HG02943 (cell line): ENCODE results near the gene ADPRHL1.
"Not testable (repeated sequence)": the region's sequence is repeated elsewhere in the genome, so short reads cannot be mapped to it uniquely, and the experiment has no call there.

ENCODE experiments used
- ATAC-seq: cut with Tn5 transposase; IDR thresholded peaks from one replicate; pipeline ENCODE4 v1.9.1; 2021; ENCODE audit warnings: mild to moderate bottlenecking, low read depth, moderate library complexity; ENCODE audit not compliant: unreplicated experiment

The ADPRHL1 gene

GRCh38 chr13:113405481-113406300, 47.6 kb downstream of the ADPRHL1 start:
- ATAC-seq: no peak

DNA sequence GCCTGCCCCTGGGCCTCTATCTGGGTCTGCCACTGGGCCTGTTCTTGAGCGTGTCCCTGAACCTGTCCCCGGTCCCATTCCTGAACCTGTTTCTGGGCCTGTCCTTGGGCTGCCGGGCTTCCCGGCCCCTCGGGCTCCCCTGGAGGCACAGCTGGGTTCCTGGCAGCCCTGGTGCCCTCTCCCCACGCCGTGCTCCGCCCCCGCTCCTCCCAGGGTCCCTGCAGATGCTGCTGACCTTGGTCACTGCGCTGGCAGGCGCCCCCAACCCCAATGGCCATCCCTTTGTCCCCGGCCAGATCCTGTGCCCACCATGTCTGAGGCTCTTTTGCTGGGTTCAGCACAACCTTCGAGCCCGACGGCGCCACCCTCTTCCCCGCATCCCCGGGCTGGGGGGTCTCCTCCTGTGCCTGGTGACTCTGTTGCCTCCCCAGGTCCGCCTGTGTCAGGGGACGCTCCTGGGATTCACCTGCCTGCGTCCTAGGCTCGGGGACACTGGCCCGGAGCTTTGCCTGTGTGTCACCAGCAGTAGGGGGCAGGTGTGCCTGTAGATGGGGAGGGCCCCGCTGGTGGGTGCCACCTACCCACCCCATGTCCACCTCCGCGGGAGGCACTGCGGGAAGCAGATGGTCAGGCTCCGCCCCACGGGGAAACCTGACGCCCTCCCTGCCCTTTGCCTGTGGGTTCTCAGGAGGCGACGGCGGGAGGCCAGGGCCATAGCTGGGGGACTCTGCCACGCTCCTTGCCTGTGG, 48.4 kb downstream of the ADPRHL1 start:
- ATAC-seq: no peak

- no peak for ATAC-seq
Measured at GRCh38 chr13:113404366-113404722, 48.9 kb downstream of the ADPRHL1 start.

DNA sequence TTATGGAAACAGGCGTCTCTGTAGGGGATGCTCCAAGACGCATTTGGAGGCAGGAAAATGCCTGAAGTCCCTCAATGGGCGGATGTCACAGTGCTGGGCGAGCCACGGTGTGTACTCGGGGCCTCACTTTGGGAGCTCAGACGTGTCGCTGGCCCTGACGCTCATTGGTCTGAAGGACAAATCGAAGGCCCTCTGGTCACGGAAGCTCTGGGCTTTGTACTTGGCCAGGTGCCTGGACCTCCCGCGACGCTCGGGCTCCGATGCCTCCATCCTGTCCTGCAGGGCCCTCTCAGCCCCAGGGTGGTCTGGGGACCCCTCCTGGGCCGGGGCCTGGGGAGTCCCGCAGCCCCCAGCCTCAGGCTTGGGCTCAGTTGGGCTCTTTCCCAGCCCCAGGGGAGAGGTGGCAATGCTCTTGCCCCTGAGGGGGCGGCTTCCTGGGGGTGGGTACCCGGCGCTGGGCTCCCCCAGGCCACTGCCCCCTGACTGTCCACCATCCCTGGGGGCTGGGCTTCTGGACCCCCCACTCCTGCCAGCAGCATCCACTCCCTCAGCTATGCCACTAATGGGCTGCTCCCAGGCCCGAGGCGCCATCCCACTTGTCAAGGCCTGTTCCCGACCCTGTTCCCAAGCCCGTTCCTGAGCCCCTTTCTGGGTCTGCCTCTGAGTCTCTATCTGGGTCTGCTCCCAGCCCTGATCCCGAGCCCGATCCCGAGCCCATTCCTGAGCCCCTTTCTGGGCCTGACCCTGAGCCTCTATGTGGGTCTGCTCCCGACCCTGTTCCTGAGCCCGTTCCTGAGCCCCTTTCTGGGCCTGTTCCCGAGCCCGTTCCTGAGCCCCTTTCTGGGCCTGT, 49.8 kb downstream of the ADPRHL1 start:
- ATAC-seq: no peak

DNA sequence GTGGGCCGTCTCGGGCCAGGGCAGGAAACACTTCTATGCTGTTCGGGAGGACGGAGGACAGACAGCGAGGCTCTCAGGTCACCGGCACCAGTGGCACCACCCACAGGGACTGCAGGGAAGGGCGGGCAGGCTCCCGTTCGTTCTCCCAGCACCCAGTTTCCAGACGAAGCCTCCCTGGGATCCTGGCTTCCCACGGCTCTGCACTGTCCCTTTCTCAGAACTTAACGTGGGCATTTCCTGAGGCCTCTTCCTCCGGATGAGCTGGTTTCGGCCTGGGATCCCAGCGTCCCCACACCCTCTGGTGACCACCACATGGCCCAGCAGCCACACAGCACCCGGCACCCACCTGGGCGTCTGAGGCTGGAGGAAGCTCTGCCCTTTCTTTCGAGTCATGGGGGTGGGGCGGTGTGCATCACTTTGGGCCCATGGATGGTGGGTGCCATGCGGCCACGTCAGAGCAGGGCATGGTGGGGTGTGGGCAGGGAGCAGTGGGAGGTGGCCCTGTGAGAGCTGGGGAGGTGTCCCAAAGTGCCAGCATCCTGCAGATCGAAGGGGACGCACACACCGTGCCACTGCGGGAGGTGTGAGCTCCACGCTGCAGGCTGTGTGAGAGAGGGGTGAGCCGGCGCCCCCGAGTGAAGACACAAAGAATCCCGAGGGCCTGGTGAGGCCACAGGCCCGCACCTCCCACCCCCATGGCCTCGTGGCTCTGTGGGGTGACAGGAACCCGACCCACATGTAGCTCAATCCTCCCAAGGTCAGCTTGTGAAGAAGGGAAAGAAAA, 50.6 kb downstream of the ADPRHL1 start:
- no peak for ATAC-seq

DNA sequence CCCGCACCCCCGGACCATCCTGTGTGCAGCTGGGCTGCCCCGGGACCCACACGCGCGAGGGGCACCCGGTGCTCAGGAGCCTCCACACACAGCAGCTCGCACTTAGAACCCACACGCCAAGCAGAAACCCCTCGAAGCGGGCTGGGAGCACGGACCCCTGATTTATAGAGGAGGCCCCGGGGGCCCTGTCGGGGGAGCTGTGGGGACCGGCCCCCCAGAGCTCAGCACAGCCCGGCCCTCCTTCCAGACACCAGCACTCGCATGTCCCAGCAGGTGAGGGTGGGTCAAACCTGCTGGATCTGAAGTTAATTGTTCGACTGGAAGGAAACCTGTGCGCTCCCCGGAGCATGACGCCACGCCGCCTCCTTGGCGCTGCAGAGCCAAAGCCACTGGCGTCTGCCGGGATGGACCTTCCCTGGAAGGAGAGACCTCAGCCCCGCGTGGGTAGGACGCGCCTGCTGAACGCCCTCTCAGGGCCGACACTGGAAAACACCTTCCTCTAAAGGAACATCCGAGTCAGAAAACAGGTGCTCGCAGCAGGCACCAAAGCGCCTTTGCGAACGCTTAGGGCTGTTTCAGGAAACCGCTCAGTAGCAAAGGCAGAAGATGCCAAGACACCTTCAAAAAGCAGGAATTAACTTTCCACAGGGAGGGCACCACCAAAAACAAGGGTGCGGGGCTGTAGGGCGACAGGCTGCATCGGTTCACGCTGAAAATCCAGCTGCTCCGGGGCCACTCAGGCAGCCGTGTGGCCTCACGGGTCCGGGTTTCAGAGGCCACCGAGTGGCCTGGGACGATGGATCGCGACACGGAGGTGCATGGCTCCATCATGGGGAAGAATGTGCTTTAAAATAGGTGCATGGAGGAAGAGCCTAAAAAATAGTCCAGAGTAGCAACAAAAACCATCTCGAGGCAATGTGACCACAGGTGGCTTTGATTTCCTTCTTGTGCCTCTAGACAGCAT, 51.6 kb downstream of the ADPRHL1 start:
- no peak for ATAC-seq

DNA sequence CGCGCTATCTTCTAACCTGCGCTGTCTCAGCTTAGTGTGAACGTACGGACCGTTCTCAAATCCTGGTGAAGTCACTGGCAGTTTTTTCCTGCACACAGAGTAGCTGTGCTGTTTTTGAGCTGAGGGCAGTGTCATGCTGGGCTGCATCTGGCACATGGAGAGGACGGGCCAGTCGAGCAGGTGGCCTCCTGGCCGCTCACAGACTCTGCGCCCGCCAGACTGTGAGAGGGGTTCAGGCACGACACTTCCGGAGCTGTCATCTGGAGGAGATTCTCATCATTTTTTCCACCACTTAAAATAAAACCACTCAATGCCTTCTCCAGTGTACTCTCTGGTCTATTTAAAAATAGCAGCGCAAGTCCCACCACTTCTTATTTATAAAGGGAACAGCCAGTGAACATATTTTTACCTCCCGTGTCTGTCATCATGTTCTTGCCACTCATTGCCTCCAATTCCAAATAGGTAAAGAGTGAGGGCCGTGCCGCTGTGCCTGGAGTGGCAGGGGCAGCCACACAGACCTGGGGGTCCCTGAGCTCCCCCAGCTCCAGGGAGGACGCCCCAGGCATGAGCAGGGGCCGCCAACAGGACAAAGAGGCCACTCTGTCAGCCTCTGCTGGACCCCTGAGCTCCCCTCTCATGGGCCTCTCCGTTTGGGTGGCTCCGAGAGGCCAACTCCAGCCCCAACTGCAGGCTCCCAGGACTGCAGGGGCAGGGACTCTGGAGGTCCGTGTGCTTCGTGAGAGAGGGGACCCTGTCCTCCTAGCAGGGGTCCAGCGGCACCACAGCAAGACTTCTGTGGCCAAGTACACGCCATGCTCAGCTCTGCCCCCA, 52.5 kb downstream of the ADPRHL1 start:
- no peak for ATAC-seq

- no peak for ATAC-seq
Measured at GRCh38 chr13:113399755-113400149, 53.5 kb downstream of the ADPRHL1 start.

DNA sequence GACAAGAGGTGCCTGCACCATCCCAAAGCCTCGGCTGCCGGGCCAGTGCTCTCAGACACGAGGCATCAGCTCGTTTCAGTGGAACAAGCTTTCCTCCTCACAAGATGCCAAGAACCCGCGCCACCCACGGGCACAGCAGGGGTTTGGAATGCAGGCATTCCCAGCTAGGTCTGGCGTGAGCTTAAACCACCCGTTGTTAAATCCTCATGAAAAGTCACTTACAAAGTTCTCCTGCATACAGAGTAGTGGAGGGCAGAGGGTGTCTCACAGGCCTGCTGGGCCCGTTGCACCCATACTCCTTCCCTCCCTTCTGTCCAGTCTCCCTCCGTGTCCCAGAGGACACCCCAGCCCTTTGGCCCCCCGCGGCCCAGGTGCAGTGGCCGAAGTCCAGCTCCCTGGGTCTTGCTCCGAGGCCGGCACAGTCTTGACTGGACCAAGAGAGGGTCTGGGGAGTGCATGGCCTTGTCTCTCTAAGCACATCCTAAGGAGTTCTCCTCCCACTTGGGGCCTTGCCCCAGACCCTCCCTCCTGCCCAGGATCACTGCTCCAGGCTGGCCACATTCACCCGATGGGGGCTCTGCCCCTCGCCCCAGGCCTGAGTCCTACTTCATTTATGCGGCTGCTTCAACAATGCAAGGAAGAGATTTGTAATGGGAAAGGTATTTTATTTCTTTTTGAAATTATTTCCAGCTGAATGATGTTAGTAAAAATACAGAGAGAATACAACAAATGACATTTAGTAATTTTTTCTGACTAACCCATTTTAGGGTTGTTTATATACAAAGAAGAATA, 54.1 kb downstream of the ADPRHL1 start:
- no peak for ATAC-seq

DNA sequence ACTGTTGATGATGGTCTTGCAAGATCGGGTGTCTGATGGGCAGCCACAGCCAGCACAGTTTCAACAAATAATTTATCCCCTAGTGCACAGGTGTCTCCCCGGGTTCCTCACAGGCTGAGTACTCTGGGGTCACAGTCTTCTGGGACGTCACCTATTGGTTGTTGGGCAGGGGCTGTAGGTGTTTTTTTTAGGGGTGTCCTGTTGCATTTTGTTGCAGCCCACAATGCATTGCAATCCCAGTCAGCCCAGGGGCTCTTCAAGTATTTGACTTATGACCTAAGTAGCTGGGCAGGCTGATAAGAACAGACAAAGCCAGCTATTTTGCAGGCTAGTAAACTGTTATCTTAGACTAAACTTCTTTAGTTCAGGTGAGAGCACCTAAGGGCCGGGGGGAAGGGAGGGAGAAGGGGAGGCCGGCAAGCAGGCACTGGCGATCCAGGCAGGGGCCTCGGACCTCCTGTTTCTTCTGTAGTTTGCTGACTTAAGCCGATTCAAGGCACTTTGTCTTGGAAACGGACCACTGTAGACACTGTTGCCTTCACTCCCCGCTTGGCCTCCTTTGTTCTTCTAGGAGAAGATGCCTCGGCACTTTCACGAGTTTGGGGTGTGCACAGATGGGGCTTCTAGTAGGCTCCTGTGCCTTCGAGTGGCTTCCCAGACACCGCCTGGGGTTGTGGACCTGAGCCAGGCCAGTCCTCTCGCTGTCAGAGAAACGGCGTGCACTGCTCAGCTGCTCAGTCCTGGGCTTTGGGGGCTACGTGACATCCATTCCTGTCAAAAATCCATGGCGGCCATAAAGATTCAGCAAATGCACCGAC, 55.5 kb downstream of the ADPRHL1 start:
- no peak for ATAC-seq

GRCh38 chr13:113394339-113394640, 59.0 kb downstream of the ADPRHL1 start:
- no peak for ATAC-seq

- peak; percentile 86 for ATAC-seq
Measured at GRCh38 chr13:113393563-113394338, 59.5 kb downstream of the ADPRHL1 start.

DNA sequence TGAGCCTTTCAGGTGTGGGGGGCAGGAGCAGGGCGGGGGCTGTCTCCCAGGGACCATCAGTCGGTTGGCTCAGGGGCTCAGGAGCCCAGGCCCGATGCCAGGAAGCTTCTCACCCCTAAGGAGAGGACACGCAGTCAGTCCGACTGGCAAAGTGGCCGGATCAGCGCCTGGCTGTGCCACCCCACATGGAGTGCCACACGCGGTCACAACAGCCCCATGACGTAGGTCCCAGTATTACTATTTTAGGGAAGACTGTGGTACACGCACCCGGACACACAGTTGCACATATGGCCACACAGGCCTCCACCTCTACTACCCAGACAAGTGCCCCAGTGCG, 60.1 kb downstream of the ADPRHL1 start:
- ATAC-seq: no peak

DNA sequence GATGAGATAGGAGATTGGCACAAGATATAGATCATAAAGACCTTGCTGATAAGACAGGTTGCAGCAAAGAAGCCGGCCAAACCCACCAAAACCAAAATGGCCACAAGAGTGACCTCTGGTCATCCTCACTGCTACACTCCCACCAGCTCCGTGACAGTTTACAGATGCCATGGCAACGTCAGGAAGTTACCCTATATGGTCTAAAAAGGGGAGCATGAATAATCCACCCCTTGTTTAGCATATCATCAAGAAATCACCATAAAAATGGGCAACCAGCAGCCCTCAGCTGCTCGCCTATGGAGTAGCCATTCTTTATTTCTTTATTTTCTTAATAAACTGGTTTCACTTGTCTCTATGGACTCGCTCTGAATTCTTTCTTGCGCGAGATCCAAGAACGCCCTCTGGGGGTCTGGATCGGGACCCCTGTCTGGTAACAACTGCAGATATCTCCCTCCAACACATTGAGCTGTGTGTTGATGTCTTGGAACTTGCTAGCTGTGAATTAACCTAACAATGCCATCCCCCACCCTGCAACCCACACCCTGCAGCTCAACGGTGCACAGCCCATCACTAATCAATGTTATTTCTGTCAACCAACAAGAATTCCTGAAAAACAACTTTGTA, 62.3 kb downstream of the ADPRHL1 start:
- no peak for ATAC-seq

- ATAC-seq: not testable (repeated sequence)
Measured at GRCh38 chr13:113389586-113389985, 63.7 kb downstream of the ADPRHL1 start.

DNA sequence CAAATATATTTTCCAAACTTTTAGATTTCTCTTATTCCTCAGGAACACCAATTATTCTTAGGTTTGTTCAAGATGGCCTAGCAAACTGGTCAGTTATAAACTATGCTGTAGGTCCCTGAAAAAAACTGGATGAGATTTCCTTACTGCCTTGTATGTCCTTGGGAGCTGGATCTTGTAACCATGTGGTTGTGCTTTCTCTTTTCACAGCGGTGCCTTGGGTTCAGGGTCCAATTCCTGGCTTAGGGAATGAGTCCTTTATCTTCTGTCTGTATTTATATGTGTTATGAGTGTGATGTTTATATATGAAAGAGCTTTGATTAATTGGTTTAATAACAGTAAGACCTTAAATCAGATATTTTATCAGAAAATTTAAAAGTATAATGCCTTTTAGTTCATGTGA, 65.9 kb downstream of the ADPRHL1 start:
- ATAC-seq: no peak
